Measurements from ENCODE around the gene DHX30.
"Not testable (repeated sequence)": the region's sequence is repeated elsewhere in the genome, so short reads cannot be mapped to it uniquely, and the experiment has no call there.

DHX30 gene

DNA sequence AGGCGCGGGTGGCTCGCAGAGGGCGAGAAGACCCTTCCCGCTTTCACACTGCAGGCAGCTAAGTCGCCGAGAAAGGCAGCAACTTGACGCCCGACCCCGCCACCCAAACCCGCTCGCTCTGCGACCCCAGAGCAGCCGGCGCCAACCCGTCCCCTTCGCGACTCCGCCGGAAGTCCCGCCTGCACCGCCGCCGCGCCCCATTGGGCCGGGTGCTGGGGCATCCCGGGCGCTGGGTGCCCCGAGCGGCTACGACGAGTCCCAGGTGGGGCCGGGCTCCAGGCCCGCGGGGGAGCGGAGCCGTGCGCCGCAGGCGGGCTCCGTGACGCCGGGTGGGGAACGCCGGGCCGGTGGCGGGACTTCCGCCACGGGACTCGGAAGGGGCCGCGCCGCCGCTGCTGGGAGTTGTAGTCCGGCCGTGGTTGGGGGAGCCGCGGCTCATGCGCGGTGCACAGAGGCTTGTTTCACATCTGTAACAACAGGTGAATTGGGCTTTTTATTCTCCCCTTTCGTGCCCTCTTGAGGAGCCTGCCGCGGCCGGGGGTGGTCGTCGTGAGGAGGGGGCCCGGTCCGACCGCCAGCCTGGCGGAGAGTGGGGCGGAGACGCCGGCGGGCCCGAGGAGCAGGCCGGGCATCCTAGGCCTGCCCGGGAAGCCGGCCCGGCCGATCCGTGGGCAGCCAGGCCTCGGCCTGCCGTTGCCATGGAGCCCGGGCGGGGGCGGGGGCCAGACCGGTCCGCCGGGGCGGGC lies at the start of gene DHX30:
Gene DHX30 (plus strand): TSS at position 405 of the 746 bp plus-strand sequence. CDS start 7,546 bp downstream, outside the sequence.
- peak within 1 kb of the TSS; percentile 83 for H3K4me3 ChIP-seq (ENCODE audit: low read depth, low read length)
- TF ChIP-seq CTCF (IDR thresholded peaks at IDR 0.05; ENCODE audit: low read depth, low read length): no peak
- in situ Hi-C loops (cut with HindIII; ENCODE audit: low sequenced_read_pairs): no loop called here
- DNase-seq (ENCODE audit: low read depth, low spot score): peak; percentile 93

DNA sequence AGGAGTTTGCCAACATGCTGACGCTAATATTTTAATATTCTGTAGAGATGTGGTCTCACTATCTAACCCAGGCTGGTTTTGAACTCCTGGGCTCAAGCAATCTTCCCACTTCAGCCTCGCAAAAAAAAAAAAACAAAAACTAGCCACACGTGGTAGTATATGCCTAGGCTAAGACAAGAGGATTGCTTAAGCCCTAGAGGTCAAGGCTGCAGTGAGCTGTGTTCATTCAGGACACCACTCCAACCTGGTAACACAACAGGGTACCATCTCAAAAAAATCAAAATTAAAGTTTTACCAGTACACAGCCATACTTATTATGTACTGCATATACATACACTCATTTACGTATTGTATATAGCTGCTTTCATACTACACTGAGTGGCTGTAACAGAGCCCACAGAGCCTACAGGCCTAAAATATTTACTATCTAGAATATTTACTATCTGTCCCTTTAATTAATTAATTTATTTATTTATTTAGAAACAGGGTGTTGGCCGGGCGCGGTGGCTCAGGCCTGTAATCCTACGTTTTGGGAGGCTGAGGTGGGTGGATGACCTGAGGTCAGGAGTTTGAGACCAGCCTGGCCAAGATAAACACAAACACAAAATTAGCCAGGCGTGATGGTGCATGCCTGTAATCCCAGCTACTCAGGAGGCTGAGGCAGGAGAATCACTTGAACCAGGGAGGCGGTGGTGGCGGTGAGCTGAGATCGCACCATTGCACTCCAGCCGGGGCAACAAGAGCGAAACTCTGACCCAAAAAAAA lies 44.5 kb upstream of the DHX30 start:
- in situ Hi-C loops (cut with HindIII; ENCODE audit: low sequenced_read_pairs): no loop called here
- H3K4me3 ChIP-seq (ENCODE audit: low read depth, low read length): no peak overlapping the region
- no peak for TF ChIP-seq CTCF (IDR thresholded peaks at IDR 0.05; ENCODE audit: low read depth, low read length)
- no peak for DNase-seq (ENCODE audit: low read depth, low spot score)

- DNase-seq (ENCODE audit: low read depth, low spot score); in situ Hi-C loops (cut with HindIII; ENCODE audit: low sequenced_read_pairs); H3K4me3 ChIP-seq (ENCODE audit: low read depth, low read length): not testable (repeated sequence)
Observed at GRCh38 chr3:47760207-47760606, 42.7 kb upstream of the DHX30 start.

GRCh38 chr3:47761046-47761445 lies 41.9 kb upstream of the DHX30 start:
- DNase-seq (ENCODE audit: low read depth, low spot score): no peak
- no peak for TF ChIP-seq CTCF (IDR thresholded peaks at IDR 0.05; ENCODE audit: low read depth, low read length)
- in situ Hi-C loops (cut with HindIII; ENCODE audit: low sequenced_read_pairs): no loop called here
- no peak overlapping the region for H3K4me3 ChIP-seq (ENCODE audit: low read depth, low read length)

DNA sequence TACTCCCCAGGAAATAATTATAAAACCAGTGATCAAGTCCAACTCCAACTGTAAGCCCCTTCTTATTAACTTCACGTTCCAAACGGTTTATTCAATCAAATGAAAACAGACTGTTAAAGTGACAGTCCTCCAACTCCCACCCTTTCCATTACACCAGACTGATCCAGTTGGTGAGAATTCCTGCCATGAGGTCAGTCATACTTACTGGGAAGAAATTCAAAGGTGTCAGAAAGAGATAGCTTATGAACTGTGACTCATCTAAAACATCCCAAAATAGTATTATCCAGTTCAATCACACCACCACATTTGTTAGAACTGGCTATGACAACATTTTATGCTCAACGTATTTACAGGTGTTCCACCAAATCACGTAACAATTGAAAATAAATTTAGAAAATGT lies 40.7 kb upstream of the DHX30 start:
- no peak for DNase-seq (ENCODE audit: low read depth, low spot score)
- TF ChIP-seq CTCF (IDR thresholded peaks at IDR 0.05; ENCODE audit: low read depth, low read length): no peak
- in situ Hi-C loops (cut with HindIII; ENCODE audit: low sequenced_read_pairs): no loop called here

DNA sequence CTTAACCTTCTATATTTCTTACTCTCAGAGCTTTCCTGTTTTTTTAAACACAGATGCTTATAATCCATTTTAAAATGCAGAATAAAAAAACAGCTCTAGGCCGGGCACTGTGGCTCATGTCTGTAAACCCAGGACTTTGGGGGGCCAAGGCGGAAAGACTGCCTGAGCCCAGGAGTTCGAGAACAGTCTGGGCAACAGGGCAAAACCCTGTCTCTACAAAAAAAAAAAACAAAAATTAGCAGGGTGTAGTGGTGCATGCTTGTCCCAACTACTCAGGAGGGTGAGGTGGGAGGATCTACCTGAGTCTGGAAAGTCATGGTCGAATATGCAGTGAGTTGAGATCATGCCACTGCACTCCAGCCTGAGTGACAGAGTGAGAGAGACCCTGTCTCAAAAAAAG lies 36.8 kb upstream of the DHX30 start:
- H3K4me3 ChIP-seq (ENCODE audit: low read depth, low read length): no peak overlapping the region
- TF ChIP-seq CTCF (IDR thresholded peaks at IDR 0.05; ENCODE audit: low read depth, low read length): no peak
- no peak for DNase-seq (ENCODE audit: low read depth, low spot score)
- in situ Hi-C loops (cut with HindIII; ENCODE audit: low sequenced_read_pairs): no loop called here

More for the DNA sequence above, 40.7 kb upstream of the DHX30 start:
- no peak overlapping the region for H3K4me3 ChIP-seq (ENCODE audit: low read depth, low read length)

DNA sequence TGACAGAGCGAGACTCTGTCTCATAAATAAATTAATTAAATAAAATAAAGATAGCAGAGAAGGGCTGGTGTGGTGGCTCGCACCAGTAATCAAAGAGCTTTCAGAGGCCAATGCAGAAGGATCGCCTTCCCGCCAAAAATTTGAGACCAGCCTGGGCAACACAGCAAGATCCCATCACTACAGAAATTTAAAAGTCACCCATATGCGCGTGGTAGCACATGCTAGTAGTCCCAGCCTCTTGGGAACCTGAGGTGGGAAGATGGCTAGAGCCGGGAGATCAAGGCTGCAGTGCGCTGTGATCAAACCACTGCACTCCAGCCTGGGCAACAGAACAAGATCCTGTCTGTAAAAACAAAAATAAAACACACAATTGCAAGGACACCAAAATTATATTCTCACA lies 30.9 kb upstream of the DHX30 start:
- in situ Hi-C loops (cut with HindIII; ENCODE audit: low sequenced_read_pairs): no loop called here
- TF ChIP-seq CTCF (IDR thresholded peaks at IDR 0.05; ENCODE audit: low read depth, low read length): no peak
- DNase-seq (ENCODE audit: low read depth, low spot score): no peak

More for the DNA sequence above, 30.9 kb upstream of the DHX30 start:
- H3K4me3 ChIP-seq (ENCODE audit: low read depth, low read length): no peak overlapping the region
